ENCODE results near the gene ZBTB46.

GRCh38 chr20:63766695-63767426 lies 64.2 kb downstream of the ZBTB46 start:
- TF ChIP-seq CTCF (conservative IDR thresholded peaks at IDR 0.05; ENCODE audit: low read depth, low read length) (no peak), EZH2 (IDR thresholded peaks at IDR 0.05; ENCODE audit: borderline replicate concordance, low read depth, low read length, poor library complexity, severe bottlenecking) (no peak)

All from A673 (cell line).